ENCODE results near the gene SORCS1.

DNA sequence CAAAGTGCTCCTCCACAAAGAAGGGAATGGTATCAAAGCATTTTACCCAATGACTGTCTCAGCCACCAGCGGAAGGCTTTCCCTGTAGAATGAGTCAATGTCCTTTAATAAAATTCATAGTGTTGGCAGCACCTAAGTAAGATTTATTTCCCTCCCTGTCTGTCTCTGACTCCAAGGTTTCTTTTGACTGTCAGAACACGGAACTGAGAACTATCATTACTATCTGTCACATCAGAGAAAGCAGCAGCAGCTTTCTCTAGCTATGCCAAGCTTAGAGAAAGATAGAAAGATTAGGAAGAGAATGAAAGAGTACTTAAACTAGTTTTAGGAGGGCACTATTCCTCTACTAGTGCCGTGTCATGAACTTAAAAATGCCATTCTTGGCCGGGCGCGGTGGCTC is 400.1 kb downstream of the SORCS1 start:
- TF ChIP-seq CTCF (IDR thresholded peaks at IDR 0.05) (no peak), POLR2A (IDR thresholded peaks at IDR 0.05) (no peak)

Data from thyroid gland (tissue), 4 donors.